Endometrial microvascular endothelial cells (primary cell): Measurements from ENCODE around the gene ALX4. TPM values are rescaled to one million over a fixed set of nuclear protein-coding genes. Genes with fewer than 3 reads are reported as not detected.

Experiments
- in situ Hi-C: cut with HindIII; loops from 2 replicates; pipeline ENCODE4 v1.10.0; 2017; ENCODE audit warnings: low sequenced_read_pairs, low pct_unique_long_range_greater_than_20kb; ENCODE audit errors: inconsistent ontology term
- total RNA-seq: library from RNA; depleted of rRNA; stranded (reverse); fragments of >200 nt; gene quantifications from one replicate; pipeline ENCODE4 v1.2.3, GENCODE V29; 2015; ENCODE audit errors: inconsistent ontology term

ALX4 gene
- total RNA-seq, 1 donor from 2014 or later = not detected

DNA sequence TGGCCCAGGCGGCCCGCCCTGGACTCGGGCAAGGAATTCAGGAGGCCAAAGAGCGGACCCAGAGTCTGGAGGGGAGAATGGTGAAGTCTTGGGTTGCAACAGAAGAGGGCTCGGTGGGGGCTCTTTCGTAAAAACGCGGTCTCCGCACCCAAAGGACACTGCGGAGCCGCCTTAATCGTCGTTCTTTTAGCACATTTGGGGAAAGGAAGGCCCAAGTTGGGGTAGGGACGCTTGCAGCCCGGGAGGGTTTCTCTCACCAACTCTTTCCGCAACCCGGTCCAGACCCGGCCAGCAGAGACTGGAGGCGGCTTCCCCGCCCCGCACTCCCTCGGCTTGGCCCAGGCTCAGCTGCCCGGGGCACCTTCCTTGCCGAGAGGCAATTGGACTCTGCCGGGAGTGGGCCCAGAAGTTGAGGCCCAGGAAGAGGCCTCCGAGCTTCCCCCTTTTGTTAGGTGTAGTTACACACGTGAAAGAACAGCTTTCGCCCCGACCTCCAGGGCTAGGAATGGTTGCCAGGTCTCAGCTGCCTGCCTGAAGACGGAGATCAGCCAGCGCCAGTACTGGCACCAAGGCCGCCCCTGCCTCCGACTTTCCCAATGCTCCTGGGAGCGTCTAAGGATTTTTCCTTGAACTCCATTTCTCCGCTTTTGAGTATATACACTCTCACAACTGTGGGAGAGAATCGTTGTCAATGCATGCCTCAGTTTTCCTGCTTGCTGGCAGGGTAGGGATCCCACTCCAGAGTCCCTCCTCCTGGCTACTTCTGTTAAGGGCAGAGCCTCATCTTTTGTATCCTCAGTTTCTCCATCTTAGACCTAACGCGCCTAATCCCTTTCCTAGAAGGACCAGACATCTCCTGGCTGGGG is 3.7 kb downstream of the ALX4 start:
- in situ Hi-C loops = no loop called here

DNA sequence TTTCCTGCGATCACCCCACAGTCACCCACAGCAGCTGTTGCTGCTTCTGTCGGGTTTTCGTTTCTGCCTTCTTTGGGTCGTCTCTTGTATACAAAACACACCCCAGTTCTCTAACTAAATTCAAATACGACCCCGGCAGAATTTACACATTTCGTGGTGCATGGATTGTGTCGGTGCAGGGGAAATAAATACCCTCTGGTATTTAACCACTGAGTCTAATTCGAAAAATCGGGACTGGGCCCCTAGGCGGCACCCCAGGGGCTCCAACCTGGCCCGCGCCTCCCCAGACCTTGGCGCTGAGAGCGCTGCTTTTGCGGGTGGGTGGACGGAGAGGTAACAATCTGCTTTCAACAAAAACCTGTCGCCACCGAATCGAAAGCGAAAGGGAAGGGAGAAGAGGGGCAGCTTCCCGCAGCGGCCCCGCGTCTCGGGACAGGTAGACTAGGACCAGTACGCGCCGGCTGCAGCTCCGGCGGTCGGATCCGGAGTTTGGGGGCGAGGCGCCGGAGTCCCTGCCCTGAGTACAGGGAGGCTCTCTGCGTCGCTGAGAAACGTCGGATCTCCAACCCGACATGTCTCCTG is 4.4 kb downstream of the ALX4 start:
- in situ Hi-C loops = no loop called here

DNA sequence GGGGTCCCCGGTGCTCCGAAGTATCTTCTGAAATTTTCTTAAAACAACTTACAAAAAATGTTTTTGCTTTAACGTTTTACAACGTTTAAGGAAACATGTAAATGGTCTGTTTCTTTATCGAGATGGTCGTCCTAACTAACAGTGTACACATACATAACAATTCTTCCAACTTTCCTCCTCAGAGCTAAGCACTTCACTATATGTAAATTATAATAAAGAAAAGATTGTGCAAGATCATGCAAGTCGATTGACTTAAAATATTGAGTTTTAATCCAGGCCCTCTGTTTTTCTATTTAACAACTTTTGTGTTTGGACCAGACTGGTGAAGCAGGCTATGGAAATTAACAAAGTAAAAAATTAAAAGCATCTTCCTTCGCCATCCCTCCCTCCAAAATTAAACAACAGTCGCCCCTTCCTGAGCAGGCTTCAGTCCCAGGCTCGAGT is 4.9 kb downstream of the ALX4 start:
- in situ Hi-C loops = no loop called here

DNA sequence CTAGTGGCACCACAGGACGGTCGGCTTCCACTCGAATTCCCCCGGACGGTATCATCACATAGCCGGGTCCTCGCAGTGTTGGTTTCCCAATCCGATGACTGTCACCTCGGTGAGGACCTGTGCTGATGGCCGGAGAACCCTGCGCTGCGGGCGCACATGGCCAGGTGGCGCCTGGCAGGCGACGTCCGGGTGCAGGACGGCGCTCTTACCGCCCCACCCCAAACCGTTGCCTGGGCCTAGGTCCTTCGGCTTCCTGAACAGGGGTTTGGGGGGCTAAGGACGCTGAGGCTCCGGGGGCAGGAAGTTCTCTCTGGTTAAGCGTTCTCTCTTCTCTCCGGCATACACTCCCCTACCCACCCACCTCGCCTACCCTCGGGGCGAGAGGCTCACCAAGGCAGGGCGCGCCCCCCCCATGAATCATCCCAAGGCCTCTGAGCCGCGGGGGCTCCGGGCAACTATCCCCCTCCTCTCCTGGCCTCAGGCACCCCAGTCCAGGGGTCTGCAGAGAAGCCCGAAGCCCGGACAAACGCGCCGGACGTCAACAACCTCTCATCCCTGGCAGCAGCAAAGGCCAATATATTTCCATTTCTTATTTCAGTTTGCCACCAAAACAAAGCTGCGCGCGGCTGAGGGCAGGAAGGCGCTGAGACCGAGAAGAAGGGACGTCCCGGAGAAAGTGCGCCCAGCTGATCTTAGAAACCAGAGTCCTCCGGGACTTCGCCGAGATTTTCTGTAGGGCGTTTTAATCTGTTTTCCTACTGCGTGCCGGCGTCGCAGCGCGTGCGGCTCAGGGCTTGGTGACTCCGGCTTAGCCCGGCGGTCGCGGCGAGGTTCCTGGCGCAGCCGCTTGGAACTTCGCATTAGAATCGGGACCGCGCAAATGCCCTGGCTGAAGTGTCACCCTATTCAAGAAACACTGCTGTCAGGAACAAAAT is 5.6 kb downstream of the ALX4 start:
- in situ Hi-C loops = no loop called here

DNA sequence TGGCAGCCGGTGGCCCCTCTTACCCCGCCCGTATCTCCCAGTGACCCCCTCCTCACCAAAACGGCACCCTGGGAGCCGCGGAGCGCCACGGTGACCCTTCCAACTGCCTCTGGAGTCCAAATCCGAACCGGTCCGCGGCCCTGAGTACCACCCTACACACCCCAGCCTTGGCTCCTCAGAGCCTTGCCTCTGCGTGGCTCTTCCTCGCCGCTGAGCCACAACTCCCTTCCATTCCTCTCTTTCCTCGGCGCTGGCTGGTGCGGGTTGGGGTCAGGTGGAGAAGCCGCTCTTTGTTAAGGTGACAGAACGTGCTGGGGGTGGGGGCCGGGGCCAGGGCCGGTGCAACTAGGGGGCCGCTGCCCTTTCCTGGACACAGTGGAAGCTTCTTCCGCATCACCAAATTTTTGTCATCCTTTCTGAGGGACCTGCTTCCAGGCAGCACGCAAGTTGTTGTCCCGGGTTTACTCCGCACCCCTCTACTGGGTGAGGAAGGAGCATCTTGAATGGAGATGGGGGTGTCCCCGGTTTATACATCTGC is 6.5 kb downstream of the ALX4 start:
- in situ Hi-C loops = no loop called here

DNA sequence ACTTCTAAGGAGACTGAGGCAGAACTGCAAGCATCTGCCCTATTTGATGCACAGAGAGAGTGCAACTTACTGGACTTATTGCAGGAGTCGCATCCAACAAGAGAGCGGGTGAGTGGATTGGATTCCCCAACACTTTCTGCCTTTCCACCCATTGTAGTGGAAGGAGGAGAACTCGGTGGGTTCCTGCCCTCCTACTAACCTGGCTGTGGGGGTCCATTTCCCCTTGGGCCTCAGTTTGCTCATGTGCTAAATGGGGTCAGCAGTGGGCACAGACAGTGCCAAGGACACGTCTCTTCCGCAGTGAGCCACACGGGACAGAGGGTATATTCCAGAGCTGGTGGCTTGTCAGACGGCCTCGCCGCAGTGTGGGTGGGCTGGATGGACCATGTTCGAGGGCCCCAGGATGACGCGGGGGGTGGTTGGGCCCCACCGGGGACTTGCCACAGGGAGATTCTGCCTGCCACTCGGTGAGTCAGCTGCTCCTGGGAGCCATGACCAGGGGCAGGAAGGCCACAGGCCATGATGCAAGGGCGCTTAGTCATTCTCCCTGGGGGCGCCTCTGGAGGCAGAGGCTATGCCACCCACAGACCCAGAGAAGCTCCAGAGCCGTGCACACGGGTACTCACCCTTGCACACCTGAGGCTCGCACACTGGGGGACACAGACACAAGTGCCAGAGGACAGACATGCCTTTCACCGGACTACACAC is 8.2 kb downstream of the ALX4 start:
- in situ Hi-C loops = no loop called here

DNA sequence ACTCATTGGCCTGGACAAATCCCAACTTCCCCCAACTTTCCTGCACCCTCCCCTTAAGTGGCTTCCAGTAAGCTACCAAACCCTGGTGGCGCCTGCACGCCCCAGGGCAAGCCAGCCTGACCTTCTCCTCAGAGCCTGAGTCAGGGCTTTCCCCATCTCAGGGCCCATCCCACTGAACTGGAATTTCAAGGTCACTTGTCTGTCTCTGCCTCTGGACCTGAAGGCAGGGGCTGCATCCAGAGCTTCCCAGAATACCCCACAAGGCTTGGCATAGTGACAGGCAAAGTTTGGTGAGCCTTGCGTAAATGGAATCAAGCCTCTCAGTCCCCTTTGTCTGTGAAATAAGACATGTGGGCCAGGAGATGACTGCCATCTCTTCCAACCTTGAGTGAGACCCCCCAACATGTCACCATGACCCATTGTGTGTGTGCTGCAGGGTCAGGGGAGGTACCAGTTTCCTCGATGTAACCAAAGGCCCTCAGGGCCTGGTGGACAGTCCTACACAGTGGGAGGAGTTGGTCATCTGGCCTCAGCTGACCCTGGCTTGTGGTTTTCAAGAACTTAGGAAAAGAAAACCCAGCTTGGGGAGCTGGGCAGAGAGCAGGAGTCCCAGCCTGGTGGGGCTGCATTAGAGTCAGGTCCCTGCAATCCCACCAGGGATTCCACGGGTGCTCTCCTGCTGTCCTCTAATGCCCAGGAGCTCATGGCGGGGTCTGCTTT is 8.9 kb downstream of the ALX4 start:
- in situ Hi-C loops = no loop called here

DNA sequence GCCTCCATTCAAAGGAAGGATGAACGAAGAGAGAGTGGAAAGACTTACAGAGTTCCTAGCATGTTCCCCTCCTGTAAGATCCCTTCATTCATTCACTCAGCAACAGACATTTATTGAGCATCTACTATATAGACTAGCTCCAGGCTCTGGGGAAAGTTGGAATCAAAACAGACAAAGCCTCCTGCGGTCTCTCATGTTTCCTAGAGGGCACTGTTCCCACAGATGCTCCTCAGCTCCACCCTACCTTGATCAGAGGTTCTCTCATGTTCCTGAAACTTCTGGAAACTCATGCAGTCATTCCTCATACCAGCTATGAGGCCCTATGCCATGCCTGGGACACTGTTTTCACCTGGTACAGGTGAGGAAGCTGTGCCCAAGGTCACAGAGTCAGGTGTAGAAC is 11.1 kb downstream of the ALX4 start:
- in situ Hi-C loops = no loop called here

DNA sequence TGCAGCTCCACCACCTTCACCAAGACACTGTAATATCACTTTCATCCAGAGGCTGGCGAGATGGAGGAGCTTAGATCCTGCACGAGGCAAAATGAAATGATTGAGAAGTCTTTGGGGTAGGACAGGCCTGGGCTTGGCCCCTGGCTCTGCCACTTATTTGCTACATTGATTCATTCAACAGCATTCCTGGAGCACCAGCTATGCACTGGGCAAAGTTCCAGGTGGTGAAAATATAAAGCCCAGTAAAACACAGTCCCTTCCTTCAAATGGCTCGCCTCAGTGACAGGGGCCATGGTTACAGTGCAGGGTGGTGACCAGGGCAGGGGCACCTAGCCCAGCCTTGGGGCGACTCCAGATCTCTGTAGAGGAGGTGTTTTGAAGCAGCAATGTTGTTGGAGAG is 19.7 kb downstream of the ALX4 start:
- in situ Hi-C loops = no loop called here

DNA sequence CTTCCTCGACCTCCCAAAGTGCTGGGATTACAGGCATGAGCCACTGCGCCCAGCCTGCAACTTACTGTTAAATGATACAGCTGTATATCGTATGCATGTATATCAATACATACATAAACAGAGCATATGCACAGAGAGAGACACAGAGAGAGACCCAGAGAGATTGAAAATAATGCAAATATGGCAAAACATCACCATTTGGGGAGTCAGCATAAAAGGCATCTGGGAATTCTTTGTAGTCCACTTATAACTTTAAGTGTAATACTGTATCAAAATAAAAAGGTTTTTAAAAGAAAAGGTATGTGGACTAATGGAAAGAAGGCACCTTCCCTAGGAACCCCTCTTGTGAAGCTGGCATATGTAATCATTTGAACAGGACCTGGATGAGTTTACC is 21.8 kb downstream of the ALX4 start:
- in situ Hi-C loops = no loop called here

DNA sequence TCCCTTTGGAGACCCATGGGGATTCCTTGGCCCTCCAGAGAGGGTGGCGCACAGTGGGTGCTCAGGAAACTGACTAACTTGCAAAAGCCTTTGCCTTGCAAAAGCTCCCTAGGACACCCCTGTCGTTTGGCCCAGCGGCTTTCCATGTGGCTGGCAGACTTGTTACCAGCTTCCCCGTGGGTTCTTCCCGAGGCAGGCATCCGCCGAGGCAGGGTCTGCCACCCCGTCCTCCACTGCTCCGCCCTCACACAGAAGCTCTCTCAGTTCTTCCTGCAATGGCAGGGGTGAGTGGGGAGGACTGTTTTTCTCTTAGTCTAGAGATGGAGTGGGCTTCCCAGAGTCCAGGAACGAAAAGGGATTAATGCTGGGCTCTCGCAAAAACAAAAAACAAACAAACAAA is 23.0 kb downstream of the ALX4 start:
- in situ Hi-C loops = no loop called here

DNA sequence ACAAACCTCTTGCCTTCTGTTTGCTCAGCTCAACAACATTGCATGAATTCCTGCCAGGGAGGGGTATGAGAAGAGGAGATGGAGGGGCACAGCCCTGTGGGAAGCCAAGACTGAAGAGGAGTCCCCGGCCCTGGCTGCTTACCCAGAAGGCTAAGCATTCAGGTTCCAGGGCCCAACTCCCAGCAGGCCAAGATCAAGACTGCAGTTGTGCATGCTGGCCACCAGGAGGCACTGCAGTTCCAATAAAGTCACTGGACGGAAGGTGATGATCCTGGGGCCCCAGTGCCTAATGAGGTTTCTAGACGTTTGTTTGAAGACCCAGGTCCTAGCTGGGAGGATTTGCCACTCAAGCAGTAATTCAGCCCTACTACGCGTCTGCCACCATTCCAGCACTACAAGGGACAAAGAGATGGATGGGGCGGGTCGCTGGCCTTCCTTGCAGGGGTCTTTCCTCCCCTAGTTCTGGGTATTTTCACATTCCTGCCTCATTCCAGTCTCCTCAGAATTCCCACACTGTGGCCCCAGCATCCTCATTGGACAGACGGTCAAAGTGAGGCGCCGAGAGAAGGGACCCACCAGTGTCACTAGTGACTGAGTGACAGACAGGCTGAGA is 23.6 kb downstream of the ALX4 start:
- in situ Hi-C loops = no loop called here

DNA sequence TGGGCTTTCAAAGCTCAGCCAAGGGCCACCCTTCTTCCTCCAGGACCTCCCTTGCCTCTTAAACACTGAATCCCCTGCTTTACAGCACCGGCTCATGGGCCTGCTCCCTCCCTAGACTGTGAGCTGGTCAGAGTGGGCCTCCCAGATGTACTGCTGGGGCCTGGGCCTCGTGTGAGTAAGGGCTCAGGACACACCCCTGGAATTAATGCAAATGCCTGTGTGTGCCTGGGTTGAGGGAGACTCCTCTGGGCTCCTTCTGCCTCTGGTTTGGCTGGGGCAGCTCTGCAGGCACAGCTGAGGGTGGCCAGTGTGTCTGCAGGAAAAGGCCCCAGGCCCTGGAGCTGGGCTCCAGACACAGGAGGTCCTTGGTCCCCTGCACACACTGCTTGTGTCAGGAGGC is 24.2 kb downstream of the ALX4 start:
- in situ Hi-C loops = no loop called here

DNA sequence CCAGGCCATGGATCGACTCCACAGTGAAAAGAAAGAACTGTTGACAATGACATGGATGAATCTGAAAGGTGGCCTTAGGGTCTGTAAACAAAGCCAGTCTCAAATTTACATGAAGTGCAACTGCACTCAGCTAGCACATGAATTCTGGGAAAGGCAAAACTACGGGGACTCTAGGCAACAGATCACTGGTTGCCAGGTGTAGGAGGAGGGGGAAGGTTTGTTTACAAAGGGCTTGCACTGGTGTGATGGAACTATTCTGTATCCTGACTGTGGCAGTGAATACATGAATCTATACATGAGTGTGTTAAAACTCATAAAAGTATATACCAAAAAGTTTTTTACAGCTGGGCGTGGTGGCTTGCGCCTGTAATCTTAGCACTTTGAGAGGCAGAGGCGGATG is 27.3 kb downstream of the ALX4 start:
- in situ Hi-C loops = no loop called here

DNA sequence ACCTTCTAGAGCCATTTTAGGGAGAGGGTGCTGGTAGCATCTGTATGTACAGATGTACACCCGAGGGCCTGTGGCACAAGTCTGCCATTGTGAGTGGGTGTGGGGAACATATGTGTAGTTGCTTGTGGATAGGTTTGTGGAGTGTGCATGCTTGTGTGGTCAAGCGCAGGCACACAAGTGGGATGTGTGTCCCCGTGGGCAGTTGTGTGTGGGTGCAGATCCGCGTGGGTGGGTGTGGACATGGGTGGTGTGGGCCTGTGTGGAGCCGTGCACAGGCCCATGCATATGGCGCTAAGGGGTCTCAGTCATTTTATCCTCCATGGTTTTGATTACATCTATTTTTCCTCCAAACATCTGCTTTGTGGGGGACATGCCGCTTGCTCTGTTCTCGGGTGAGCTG is 28.8 kb downstream of the ALX4 start:
- in situ Hi-C loops = no loop called here

DNA sequence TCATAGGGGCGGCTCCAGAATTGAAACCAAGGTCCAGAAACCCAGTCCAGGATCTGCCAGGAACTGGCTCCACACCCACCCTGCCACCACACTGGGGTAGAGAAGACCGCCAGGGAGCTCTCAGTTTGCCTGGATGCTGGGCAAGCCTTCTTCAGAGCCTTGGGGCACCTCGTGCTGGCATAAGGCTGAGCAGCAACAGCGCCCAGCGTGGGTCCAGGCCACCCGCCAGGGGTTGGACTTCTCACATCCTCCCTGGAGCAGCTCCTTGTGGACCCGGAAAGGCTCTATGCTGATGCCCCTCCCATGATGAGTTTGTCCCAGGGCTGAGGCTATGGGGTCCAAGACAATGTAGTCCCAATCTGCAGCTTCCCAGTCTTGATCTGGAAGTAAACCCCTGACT is 29.7 kb downstream of the ALX4 start:
- in situ Hi-C loops = no loop called here

DNA sequence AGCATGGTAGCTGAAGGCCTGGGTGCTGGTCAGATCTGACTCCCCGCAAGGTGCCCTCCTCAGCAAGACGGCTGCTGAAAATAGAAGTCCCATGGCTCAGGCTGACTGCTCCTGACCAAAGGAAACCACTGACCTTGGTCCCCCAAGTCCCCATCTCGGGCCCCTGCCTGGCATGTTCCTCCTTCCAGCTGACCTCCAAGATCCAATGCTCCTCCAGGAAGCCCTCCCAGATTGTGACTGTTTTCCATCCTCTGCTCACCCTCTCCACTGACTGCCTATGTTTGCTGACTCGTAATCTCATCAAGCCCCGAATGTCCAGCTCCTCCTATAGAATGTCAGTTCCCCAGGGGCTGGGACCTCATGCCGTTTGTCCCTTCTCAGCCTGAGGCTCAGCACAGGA is 30.5 kb downstream of the ALX4 start:
- in situ Hi-C loops = no loop called here
